Measurements from ENCODE around the gene EFCAB5.
"Not testable (repeated sequence)": the region's sequence is repeated elsewhere in the genome, so short reads cannot be mapped to it uniquely, and the experiment has no call there.

The EFCAB5 gene

DNA sequence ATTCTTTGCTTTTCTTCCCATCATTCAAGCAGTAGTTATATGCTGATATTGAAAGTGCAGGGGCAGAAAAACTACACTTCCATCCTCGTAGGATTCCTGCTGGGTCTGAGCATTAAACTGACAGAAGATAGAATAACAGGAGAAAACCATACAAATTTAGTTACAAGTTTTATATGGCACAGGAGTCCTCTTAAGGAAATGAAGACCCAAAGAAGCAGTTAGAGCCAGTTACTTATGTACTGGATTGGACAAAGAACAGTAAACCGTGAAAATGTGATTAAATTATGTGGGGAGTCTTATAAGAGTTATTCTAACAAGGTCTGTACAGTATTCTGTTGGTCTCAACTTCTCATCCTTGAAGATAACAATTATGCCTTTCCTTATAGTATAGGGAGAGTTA lies 93.9 kb downstream of the EFCAB5 start:
- in situ Hi-C loops (cut with MboI; ENCODE audit: low pct_unique_long_range_greater_than_20kb, low sequenced_read_pairs, unreplicated experiment), result loop anchor here (10.0 kb wide), 1 partner anchor 49 kb away; no protein-coding TSS in a partner anchor
- no peak for TF ChIP-seq CTCF (IDR thresholded peaks at IDR 0.05; ENCODE audit: extremely low read depth, insufficient read depth, missing control alignments)
- DNase-seq (ENCODE audit: low spot score), result no peak

GRCh38 chr17:30040719-30041518 lies 99.5 kb downstream of the EFCAB5 start:
- in situ Hi-C loops (cut with MboI; ENCODE audit: low pct_unique_long_range_greater_than_20kb, low sequenced_read_pairs, unreplicated experiment); DNase-seq (ENCODE audit: low spot score): not testable (repeated sequence)

DNA sequence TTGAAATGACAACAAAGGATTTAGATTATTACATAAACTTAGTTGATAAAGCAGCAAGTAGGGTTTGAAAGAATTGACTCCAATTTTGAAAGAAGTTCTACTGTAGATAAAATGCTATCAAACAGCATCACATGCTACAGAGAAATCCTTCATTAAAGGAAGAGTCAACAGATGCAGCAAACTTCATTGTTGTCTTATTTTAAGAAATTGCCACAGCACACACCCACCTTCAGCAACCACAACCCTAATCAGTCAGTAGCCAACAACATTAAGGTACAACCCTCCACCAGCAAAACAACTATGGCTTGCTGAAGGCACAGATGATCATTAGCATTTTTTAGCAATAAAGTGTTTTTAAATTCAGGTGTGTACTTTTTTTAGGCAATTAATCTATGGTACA lies 100.1 kb downstream of the EFCAB5 start:
- TF ChIP-seq CTCF (IDR thresholded peaks at IDR 0.05; ENCODE audit: extremely low read depth, insufficient read depth, missing control alignments), result no peak
- no peak for DNase-seq (ENCODE audit: low spot score)
- in situ Hi-C loops (cut with MboI; ENCODE audit: low pct_unique_long_range_greater_than_20kb, low sequenced_read_pairs, unreplicated experiment), result no loop called here

GRCh38 chr17:30062372-30062771 lies 120.9 kb downstream of the EFCAB5 start:
- in situ Hi-C loops (cut with MboI; ENCODE audit: low pct_unique_long_range_greater_than_20kb, low sequenced_read_pairs, unreplicated experiment), result no loop called here
- DNase-seq (ENCODE audit: low spot score), result no peak
- TF ChIP-seq CTCF (IDR thresholded peaks at IDR 0.05; ENCODE audit: extremely low read depth, insufficient read depth, missing control alignments), result no peak

DNA sequence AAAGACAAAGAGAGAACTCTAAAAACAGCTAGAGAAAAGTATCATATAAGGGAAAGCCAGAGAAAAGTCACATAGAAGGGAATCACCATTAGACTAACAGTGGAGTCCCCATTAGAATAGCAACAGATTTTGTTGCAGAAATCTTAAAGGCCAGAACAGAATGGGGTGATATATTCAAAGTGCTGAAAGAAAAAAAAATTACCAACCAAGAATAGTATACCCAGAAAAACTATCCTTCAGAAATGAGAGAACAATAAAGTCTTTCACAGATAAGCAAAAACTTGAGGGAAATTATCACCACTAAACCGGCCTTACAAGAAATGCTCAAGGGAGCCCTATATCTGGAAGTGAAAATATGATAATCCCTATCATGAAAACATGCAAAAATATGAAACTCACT lies 123.3 kb downstream of the EFCAB5 start:
- no peak for DNase-seq (ENCODE audit: low spot score)
- no peak for TF ChIP-seq CTCF (IDR thresholded peaks at IDR 0.05; ENCODE audit: extremely low read depth, insufficient read depth, missing control alignments)
- in situ Hi-C loops (cut with MboI; ENCODE audit: low pct_unique_long_range_greater_than_20kb, low sequenced_read_pairs, unreplicated experiment), result no loop called here

- no peak for TF ChIP-seq CTCF (IDR thresholded peaks at IDR 0.05; ENCODE audit: extremely low read depth, insufficient read depth, missing control alignments)
- DNase-seq (ENCODE audit: low spot score), result no peak
- in situ Hi-C loops (cut with MboI; ENCODE audit: low pct_unique_long_range_greater_than_20kb, low sequenced_read_pairs, unreplicated experiment), result no loop called here
Observed at GRCh38 chr17:30068465-30068864, 127.0 kb downstream of the EFCAB5 start.

DNA sequence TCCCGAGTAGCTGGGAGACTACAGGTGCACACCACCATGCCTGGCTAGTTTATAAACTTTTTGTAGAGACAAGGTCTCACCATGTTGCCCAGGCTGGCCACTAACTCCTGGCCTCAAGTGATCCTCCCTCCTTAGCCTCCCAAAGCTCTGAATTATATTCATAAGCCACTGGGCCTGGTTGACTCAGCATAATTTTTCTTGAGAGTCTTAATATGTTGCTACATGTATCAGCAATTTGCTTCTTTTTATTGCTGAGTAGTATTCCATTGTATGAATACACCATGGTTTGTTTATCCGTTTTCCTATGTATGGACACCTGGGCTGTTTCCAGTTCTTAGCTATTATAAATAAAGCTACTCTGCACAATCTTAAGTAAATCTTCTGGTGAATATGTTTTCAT lies 132.8 kb downstream of the EFCAB5 start:
- no peak for TF ChIP-seq CTCF (IDR thresholded peaks at IDR 0.05; ENCODE audit: extremely low read depth, insufficient read depth, missing control alignments)
- in situ Hi-C loops (cut with MboI; ENCODE audit: low pct_unique_long_range_greater_than_20kb, low sequenced_read_pairs, unreplicated experiment), result no loop called here
- no peak for DNase-seq (ENCODE audit: low spot score)
